HepG2 (cell line): ENCODE results near the gene PSMB8. TPM values are rescaled to one million over a fixed set of nuclear protein-coding genes. Genes with fewer than 3 reads are reported as not detected.

ENCODE experiments used
- DNMT3B ChIP-seq: conservative IDR thresholded peaks from 2 replicates; pipeline ENCODE4 v1.6.1; 2016; ENCODE audit warnings: missing biosample characterization, control low read depth
- FOXA3 ChIP-seq: IDR thresholded peaks from 2 replicates; pipeline ENCODE4 v1.6.1; 2016; ENCODE audit warnings: missing genetic modification reagents, missing compliant biosample characterization
- HMGXB4 ChIP-seq, 2 experiments: sonication (generic) in 1 of 2; formaldehyde crosslinking in 1 of 2; IDR thresholded peaks; 2 replicates each; pipeline versions ENCODE4 v1.4.0 to v1.6.1; 2018 to 2020; ENCODE audit warnings: missing genetic modification reagents in 2 of 2, borderline replicate concordance in 1 of 2, low read depth in 1 of 2, mild to moderate bottlenecking in 1 of 2, missing biosample characterization in 1 of 2
- MIXL1 ChIP-seq: IDR thresholded peaks from 2 replicates; pipeline ENCODE4 v1.6.1; 2016
- MXD4 ChIP-seq: IDR thresholded peaks from 2 replicates; pipeline ENCODE4 v1.6.1; 2016; ENCODE audit warnings: mild to moderate bottlenecking, missing biosample characterization, missing genetic modification reagents
- MYPOP ChIP-seq: sonication (generic); formaldehyde crosslinking; IDR thresholded peaks from 2 replicates; pipeline ENCODE4 v1.8.1; 2023; ENCODE audit warnings: mild to moderate bottlenecking, moderate library complexity, missing genetic modification reagents
- NFYC ChIP-seq: IDR thresholded peaks from 2 replicates; pipeline ENCODE4 v1.6.1; 2016; ENCODE audit warnings: missing genetic modification reagents, missing compliant biosample characterization
- RFX5 ChIP-seq: IDR thresholded peaks from 2 replicates; pipeline ENCODE4 v1.6.1; 2011; ENCODE audit warnings: low read depth, low read length, improper control_type of control experiment
- SETDB1 ChIP-seq: sonication (generic); formaldehyde crosslinking; IDR thresholded peaks from 2 replicates; pipeline ENCODE4 v1.5.1; 2020; ENCODE audit warnings: missing genetic modification reagents, mild to moderate bottlenecking, borderline replicate concordance
- SPEN ChIP-seq: sonication (generic); formaldehyde crosslinking; IDR thresholded peaks from 2 replicates; pipeline ENCODE4 v1.5.1; 2020; ENCODE audit warnings: low read depth, mild to moderate bottlenecking, missing genetic modification reagents
- WIZ ChIP-seq: sonication (generic); formaldehyde crosslinking; IDR thresholded peaks from 2 replicates; pipeline ENCODE4 v1.5.1; 2020; ENCODE audit warnings: mild to moderate bottlenecking, missing genetic modification reagents
- XBP1 ChIP-seq: sonication (generic); formaldehyde crosslinking; IDR thresholded peaks from 2 replicates; pipeline ENCODE4 v1.5.0; 2020; ENCODE audit warnings: missing genetic modification reagents
- ZBTB4 ChIP-seq: sonication (generic); formaldehyde crosslinking; IDR thresholded peaks from 2 replicates; pipeline ENCODE4 v1.4.0; 2020; ENCODE audit warnings: missing genetic modification reagents, mild to moderate bottlenecking, borderline replicate concordance
- ZNF136 ChIP-seq: sonication (generic); formaldehyde crosslinking; IDR thresholded peaks from 2 replicates; pipeline ENCODE4 v1.8.1; 2022; ENCODE audit warnings: low read depth, mild to moderate bottlenecking, moderate library complexity, missing genetic modification reagents
- ZNF350 ChIP-seq: sonication (generic); formaldehyde crosslinking; IDR thresholded peaks from 2 replicates; pipeline ENCODE4 v1.4.0; 2020; ENCODE audit warnings: mild to moderate bottlenecking, low read depth, missing genetic modification reagents, borderline replicate concordance
- ZNF362 ChIP-seq: sonication (generic); formaldehyde crosslinking; IDR thresholded peaks from 2 replicates; pipeline ENCODE4 v1.4.0; 2020; ENCODE audit warnings: missing genetic modification reagents, mild to moderate bottlenecking, borderline replicate concordance
- ZNF572 ChIP-seq: sonication (generic); formaldehyde crosslinking; IDR thresholded peaks from 2 replicates; pipeline ENCODE4 v1.5.1; 2020; ENCODE audit warnings: mild to moderate bottlenecking, missing genetic modification reagents
- ZNF740 ChIP-seq: sonication (generic); formaldehyde crosslinking; IDR thresholded peaks from 2 replicates; pipeline ENCODE4 v1.4.0; 2020; ENCODE audit warnings: missing genetic modification reagents
- ZNF782 ChIP-seq: sonication (generic); formaldehyde crosslinking; IDR thresholded peaks from 2 replicates; pipeline ENCODE4 v1.4.0; 2020; ENCODE audit warnings: missing genetic modification reagents, mild to moderate bottlenecking, borderline replicate concordance
- ZNF850 ChIP-seq: sonication (generic); formaldehyde crosslinking; conservative IDR thresholded peaks from 2 replicates; pipeline ENCODE4 v1.9.0; 2021; ENCODE audit warnings: mild to moderate bottlenecking, missing genetic modification reagents
- polyA plus RNA-seq, 8 experiments: library from polyadenylated mRNA; depleted of rRNA in 3 of 8; stranded (reverse) in 7 of 8; unstranded in 1 of 8; fragments of >200 nt; fragmentation: Illumina TruSeq in 4 of 8; extraction: Trizol in 4 of 8; gene quantifications; 2 replicates each; pipeline versions ENCODE4 v1.2.1 to v1.2.3, GENCODE V29; 2011 to 2016; ENCODE audit warnings: low read depth in 4 of 8, missing spikeins in 1 of 8, mixed read lengths in 1 of 8; ENCODE audit not compliant: insufficient read depth in 1 of 8
- total RNA-seq, 5 experiments: library from RNA; depleted of rRNA; stranded (reverse); fragments of >200 nt; fragmentation: Illumina TruSeq; extraction: Trizol; gene quantifications; 2 replicates each; pipeline ENCODE4 v1.2.3, GENCODE V29; 2016; ENCODE audit warnings: low read depth in 1 of 5

The PSMB8 gene
- total and polyA plus RNA-seq, 2 of the 13 experiments (the other 11 are each of a cell fraction or from before 2014, with no cell fraction given): 30.7 to 64.7 TPM

DNA sequence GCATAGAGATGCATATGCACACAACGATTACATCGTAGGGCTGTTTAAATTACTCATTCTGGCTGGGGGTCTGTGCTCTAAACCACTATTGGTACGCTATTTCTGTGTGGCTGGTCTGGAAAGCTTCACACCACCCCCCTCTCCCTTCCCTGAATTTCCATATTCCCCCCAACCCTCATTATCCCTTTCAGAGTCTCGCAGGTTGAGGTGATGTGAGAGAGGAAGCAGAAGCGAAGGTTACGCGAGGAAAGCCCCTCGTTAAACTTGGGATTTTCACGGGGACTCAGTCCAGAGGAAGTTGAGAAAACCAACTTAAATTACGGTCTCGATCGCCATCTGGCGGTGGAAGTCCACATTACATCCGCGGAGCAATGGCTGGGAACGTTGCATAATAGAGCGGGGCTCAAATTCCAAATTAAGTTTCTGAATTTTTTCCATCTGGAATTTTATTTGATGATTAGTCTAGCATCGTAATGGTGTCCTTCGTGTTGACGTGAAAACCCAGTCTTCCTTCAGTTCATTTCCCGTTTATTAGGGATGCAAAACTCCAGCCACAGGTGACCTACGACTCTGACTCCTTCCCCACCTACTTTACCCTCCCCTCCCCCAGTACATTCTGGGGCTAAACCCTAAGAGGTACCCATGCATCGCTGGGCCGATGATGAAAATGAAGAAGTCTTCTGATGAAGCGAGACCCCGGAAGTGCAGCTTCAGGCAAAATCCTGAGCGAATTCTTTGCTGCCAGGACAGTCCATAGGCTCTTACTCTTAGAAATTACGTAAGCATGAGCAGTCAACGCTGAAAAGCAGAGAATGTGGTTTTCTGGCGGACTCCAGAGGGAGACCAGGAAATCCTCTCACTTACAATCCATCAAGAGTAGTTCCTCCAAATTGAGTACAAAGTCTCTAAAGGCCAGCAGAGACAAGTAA is 46.7 kb downstream of the PSMB8 start (continued):
- TF ChIP-seq ZNF362 (CRISPR knock-in tag) (no peak), ZNF782 (CRISPR knock-in tag) (no peak), HMGXB4 (CRISPR knock-in tag; IDR thresholded peaks at IDR 0.05; ENCODE audit: borderline replicate concordance in 1 of 2, low read depth in 1 of 2) (peak in 1 of 2 experiments; percentile 32; a peak in 1 of 4 replicates), XBP1 (CRISPR knock-in tag) (no peak), MYPOP (CRISPR knock-in tag) (peak; percentile 63), ZNF850 (CRISPR knock-in tag) (no peak), ZNF740 (CRISPR knock-in tag) (no peak), ZNF136 (CRISPR knock-in tag) (0 out of 2 replicates have a peak, but pooled peaks have one; percentile 16), ZBTB4 (CRISPR knock-in tag) (no peak), WIZ (CRISPR knock-in tag) (0 out of 2 replicates have a peak, but pooled peaks have one; percentile 54), ZNF572 (CRISPR knock-in tag) (peak; percentile 64; the same call in 1 of the 2 replicates), SPEN (CRISPR knock-in tag) (0 out of 2 replicates have a peak, but pooled peaks have one; percentile 42), RFX5 (0 out of 2 replicates have a peak, but pooled peaks have one; percentile 4), MXD4 (CRISPR knock-in tag) (0 out of 2 replicates have a peak, but pooled peaks have one; percentile 27), NFYC (CRISPR knock-in tag) (no peak), DNMT3B (0 out of 2 replicates have a peak, but pooled peaks have one; percentile 42), MIXL1 (CRISPR knock-in tag) (peak; percentile 40; the same call in 1 of the 2 replicates), SETDB1 (CRISPR knock-in tag) (0 out of 2 replicates have a peak, but pooled peaks have one; percentile 47), ZNF350 (CRISPR knock-in tag) (no peak; the same call in 1 of the 2 replicates), FOXA3 (no peak)
